ENCODE measurements around the gene CFAP119.

CFAP119 gene

DNA sequence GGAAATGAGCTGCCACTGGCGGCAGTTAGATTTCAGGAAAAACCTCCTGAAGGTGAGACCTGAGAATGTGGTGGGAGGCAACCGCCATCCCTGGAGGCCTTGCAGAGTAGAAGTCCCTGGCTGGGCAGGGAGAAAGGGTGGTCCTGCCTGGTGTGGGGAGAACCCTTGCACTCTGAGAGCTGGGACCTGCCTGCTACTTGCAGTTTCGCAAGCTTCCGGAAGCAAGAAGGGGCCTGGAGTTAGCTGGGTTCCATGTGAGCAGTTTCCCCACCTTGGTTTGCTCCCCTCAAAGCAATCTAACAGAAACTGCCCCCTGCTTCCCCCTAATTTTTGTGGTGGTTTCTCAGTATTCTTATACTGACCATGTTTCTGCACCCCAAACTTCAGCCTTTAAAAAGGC, 18.7 kb upstream of the CFAP119 start:
- DNase-seq: no peak

DNA sequence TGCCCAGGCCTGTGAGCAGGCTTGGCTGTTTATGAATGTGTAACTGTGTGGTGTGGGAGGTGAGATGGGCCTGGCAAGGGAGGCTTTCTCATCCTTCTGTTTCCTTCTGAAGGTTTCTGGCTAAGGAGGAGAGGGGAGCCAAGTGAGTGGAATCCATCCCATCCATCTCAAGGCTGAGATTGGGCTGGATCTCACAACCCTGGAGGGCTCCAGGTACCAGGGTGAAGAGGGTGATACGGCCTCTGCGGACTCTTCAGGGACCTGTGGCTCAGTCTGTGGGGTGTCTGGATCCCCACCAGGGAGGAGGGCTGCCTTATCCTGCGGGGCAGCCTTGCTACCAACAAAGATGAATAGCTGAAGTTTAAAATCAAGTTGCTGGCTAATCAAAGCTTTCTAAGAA, 18.2 kb upstream of the CFAP119 start:
- no peak for DNase-seq

DNA sequence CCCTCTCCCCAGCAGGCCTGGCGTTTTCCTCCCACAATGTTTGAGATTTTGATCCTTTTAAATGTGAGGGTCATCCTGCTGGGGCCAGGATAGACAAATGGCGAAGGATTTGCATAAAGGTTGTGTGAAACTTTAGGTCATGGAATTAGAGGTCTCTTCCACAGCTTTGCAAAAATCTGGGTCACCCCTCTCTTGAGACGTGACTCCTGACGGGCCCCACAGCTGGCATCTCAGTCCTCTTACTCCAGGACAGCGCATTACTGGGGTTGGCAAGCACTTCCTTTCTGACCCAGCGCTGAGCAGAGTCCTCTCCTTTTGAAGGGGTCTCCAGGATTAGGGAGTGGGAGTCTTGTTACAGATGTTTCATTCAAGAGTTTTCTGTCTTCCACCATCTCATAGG, 17.7 kb upstream of the CFAP119 start:
- no peak for DNase-seq

DNA sequence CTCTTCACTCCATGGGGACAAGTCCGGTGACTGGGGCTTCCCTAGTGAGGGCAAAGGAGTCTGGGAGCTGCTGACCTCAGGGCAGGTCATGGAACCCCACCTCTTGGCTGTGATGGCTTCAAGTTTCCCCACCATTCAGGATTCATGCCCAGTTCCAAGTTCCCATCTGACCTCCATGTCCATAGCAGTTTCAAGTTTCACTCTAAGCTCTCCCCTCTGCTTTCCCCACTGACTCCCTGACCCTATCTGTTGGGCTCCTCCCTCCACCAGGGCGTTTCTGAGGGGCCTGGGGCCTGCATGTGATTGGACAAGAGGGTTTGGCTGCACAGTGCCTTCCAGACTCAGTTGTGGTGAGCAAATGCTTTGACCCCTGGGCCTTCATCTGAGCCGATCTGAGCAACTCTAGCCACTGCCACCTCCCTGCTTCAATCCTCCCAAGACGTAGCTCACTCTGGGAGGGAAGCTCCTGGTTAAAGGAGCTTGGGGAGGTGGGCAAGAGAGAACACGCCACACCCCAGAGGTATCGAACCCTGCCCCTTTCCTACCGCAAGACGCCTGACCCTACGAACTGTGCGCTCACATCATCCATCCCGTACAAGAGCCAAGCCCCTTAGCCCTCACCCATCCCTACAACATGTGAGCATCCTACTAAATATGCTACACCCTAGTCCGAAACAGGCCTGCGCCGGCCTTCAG, 16.8 kb upstream of the CFAP119 start:
- no peak for DNase-seq

DNA sequence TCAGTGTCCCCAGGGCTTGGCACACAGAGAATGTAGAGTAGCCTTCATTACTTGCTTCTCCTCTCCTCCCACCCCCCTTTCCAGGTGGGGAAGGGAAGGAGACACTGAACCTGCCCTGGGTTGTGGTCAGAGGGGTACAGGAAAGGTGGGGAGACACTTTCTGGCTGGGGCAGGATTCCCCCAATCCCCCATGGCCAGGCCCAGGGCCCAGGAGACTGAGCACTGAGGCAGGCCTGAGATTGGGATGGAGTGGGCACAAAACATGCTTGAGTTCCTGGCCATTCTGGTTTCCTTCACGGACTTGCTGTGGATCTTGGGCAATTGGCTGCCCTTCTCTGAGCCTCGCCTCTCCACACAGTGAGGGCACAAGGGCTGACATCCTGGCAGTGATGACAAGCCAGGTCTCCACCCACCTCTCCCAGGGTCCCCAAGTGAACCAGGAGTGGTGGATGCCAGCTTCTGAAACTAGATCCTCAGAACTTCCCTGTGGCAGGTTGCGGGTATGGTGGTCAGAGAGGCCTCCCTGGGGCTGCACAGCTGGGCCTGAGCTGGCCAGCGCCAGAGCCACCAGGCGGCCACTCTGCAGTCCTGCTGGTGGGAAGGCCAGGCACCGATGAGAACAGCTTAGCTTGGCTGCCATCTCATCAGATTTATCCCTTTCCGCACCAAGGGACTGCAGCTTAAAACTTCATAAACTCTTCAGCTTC, 15.9 kb upstream of the CFAP119 start:
- no peak for DNase-seq

DNA sequence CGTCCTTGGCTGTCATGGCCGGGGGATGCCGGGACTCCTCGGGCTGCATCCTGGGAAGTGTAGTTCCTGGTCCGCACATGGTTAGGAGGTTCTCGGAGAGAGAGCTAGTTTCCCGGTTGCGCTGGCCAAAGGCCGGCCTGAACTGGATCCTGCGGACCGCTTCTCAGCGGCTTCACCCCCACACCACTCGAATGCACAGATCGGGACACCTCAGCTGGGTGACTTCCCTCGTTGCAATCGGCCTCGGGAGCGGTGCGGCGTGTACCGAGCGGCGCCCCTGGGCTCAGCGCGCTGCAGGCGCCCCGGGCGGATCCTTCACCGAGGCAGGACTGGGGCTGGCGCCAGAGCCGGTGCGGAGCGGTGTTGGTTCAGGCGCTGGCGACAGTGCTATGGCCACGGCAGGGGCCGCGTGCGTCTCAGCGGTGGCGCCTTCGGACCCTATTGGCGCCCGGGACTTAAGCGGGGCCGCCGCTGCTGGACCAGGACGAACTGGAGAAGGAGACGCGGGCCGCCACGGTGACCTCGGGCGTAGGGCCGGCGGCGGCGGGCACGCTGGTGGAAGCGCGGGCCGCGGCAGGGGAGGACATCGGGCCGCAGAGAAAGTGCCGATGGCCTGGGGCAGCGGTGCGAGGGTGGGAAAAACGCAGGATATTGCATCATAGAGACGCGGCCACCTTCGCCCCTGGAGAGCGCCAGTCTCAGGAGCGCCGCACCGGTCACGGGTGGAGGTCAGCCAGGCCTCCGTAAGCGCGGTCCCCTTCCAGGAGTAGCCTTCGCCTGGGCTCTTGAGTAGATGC, 13.7 kb upstream of the CFAP119 start:
- DNase-seq: peak; percentile 83

DNA sequence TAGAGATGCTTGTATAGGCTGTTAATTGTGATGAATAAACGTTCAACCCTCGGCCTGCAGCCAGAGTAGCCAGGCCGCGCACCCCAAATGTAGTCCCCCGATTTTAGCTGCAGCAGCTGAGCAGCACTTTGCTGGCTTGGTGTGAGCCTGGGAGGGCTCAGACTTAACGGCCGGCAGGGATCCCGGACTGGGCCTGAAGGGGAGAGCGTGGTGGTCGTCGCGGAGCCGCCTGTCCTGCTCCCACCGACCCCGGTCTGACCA, 13.2 kb upstream of the CFAP119 start:
- no peak for DNase-seq

DNA sequence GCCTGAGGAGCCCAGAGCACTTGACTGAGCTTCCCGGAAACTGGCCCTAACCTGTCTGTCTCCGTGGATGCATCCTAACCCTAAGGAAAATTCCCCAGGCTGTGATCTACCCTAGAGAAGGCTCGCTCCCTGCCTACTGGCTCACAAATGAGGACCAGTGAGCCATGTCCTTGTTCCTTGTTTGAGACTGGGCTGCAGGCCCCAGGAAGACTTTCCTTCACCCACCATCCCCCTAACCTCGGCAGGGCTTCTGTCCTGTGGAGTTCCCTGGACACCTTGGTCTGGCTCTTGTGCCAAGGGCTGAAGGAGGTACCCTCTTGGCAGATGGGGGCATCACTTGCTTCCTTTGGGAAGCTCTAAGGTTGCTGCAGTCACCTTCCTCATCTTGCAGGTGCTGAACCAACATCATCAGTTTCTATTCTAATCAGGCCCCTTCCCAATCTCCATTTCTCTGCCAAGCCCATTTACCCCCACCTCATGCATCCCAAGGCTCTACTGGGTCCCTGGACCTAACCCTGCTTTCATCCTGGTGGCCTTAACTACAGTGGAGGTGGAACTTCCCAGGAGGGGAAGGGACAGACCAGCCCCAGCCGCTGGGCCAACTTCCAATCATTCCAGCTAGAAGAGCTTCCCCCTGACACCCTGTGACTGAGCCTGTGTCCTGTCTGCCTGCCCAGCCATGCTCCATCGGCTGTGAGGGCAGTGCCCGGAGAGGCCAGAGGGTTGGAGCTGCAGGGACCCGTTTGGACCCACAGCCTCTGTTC, 12.7 kb upstream of the CFAP119 start:
- DNase-seq: no peak

DNA sequence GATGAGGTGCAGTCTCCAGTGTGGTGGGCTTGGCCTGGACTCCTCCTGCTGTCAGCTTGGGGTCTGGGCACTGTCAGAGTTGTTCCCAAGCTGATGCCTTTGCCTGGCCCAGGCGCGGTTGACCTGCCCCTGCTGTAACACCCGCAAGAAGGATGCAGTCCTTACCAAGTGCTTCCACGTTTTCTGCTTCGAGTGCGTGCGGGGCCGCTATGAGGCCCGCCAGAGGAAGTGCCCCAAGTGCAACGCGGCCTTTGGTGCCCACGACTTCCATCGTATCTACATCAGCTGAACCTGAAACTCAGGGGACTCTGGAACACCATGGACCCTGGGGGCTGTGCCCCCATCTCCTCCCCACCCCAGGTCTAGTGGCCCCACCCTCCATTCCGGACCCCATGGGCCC, 12.0 kb upstream of the CFAP119 start:
- DNase-seq: no peak

DNA sequence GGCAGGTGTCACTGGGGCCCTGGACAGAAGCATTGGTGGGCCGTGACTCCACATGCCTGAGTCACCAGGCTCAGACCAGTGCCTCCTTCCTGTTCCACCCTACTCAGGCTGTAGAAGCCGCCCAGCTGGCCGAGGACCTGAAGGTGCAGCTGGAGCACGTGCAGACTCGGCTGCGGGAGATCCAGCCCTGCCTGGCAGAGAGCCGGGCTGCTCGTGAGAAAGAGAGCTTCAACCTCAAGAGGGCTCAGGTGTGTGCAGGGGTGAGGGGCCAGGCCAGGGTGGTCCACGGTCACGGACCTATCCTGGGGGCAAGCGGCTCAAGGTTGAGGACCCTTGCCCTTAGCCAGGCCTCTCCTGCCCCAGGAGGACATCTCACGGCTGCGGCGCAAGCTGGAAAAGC, 9.9 kb upstream of the CFAP119 start:
- DNase-seq: no peak

DNA sequence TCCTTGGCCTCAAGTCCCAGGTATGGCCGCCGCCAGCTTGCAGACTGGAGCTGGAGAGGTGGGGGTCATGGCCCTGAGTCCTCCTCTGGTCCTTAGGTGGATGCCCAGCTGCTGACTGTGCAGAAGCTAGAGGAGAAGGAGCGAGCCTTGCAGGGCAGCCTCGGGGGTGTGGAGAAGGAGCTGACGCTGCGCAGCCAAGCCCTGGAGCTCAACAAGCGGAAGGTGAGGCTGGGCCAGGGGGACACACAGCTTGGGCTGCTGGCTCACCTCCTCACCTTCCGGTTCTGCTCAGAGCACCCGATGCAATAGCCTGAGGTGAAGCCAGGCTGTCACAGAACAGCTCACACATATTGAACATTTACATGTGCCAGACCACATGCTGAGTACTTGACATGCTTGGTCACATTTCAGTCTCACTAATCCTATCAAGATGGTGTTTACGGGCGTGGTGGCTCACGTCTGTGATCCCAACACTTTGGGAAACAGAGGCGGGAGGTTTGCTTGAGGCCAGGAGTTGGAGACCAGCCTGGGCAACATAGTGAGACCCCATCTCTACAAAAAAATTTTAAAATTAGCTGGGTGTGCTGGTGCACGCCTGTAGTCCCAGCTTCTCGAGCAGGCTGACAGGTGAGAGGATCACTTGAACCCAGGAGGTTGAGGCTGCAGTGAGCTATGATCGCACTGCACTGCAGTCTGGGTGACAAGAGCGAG, 7.7 kb upstream of the CFAP119 start:
- DNase-seq: no peak

DNA sequence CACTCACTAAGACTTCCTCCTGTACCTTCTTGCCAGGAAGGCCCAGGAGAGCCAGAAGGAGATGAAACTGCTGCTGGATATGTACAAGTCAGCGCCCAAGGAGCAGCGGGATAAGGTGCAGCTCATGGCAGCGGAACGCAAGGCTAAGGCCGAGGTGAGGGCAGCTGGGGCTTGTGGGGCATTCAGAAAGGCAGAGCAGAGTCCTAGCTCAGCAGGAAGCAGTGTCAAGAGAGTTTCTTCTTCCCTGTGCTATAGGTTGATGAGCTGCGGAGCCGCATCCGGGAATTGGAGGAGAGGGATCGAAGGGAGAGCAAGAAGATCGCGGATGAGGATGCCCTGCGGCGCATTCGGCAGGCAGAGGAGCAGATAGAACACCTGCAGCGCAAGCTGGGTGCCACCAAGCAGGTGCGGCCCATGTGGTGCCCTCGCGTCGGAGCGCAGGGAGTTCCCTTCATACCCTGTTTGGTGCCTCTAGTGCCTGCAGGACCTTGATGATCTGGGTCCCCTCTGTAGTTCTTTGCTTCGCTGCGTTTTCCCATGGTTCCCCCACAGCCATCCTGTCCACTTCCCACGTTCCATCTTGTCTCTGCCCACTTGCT, 6.8 kb upstream of the CFAP119 start:
- no peak for DNase-seq

DNA sequence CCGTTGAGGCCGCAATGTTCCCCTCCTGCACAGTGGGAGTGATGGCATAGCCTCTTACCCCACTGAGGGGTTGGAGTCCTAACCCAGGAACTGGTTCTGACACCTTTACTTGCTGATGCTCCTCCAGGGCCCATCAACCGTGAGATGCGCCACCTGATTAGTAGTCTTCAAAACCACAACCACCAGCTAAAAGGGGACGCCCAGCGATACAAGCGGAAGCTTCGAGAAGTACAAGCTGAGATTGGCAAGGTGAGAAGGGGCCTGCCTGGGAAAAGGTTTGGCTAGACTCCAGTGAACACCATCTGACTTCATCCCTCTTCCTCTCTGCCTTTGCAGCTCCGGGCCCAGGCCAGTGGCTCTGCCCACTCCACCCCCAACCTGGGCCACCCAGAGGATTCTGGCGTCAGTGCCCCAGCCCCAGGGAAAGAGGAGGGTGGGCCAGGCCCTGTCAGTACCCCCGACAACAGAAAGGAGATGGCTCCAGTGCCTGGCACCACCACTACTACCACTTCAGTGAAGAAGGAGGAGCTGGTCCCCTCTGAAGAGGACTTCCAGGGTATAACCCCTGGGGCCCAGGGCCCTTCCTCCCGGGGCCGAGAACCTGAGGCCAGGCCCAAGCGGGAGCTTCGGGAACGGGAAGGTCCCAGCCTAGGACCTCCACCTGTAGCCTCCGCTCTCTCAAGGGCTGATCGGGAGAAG, 6.1 kb upstream of the CFAP119 start:
- DNase-seq: no peak

DNA sequence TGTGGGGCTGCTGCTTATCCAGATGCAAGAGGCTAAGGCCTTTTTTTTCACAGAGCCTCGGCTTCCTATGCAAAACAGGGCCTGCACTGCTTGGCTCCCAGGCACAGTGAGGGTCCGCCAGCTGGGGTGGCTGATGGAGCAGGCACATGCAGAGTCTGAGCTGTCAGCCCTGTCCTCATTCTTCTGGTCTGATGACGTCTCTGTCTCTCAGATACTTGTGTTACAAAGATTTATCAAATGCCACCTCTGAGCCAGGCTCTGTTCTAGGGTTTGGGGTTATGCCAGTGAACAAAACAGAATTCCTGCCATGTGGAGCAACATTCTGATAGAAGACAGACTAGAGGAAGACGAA, 5.0 kb upstream of the CFAP119 start:
- no peak for DNase-seq

DNA sequence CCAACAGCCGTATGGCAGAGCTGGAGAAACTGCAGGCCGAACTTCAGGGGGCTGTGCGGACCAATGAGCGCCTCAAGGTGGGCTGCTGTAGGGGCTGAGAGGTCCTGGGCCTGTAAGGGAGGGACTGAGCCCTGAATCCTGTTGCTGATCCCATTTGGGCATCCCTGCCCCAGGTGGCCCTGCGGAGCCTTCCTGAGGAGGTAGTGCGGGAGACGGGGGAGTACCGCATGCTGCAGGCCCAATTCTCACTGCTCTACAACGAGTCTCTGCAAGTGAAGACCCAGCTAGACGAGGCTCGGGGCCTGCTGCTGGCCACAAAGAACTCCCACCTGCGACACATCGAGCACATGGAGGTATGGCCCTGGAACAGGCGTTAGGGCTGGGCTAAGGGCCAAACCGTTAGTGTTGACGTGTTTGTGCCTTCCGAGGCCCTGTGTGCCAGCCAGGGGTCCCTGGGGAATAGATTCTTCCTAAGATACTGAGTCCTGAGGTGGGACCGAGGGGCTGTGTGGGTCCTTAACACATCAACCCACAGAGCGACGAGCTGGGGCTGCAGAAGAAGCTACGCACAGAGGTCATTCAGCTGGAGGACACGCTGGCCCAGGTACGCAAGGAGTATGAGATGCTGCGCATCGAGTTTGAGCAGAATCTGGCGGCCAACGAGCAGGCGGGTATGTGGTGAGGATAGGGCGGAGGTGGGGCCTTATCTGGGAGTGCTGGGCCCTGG, 4.5 kb upstream of the CFAP119 start:
- no peak for DNase-seq

DNA sequence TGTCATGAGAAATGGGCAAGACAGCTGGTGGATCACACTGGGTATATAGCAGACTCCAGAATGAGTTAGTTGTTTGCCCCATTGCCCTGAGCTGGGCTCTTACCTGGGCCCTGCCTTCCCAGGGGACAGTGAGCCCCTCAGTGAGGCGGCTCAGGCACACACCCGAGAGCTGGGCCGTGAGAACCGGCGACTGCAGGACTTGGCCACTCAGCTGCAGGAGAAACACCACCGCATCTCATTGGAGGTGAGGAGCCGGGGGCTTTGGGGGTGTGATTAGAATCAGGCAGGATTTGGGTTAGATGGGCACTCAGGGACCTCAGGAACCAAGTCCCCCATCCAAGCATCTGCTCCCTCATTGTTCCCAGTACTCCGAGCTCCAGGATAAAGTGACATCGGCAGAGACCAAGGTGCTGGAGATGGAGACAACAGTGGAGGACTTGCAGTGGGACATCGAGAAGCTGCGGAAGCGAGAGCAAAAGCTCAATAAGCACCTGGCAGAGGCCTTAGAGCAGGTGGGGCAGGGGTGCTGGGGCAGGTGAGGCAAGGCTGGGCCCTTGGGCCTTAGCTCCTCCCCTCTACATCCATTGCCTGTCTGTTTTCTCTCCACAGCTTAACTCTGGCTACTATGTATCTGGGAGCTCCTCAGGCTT, 3.1 kb upstream of the CFAP119 start:
- no peak for DNase-seq

DNA sequence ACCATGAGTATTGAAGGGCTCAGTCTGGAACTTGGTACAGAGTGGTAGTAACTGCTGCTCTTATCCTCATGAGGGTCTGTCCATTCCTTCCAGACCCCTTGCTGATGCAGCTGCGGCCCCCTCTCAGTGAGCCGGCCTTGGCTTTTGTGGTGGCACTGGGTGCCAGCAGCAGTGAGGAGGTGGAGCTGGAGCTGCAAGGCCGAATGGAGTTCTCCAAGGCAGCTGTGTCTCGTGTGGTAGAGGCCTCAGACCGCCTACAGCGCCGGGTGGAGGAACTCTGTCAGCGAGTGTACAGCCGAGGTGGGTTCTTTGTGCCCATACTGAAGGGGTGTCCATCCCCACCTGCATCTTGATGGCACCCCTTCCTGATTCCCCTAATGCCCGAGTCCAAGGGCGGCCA, 2.2 kb upstream of the CFAP119 start:
- no peak for DNase-seq

DNA sequence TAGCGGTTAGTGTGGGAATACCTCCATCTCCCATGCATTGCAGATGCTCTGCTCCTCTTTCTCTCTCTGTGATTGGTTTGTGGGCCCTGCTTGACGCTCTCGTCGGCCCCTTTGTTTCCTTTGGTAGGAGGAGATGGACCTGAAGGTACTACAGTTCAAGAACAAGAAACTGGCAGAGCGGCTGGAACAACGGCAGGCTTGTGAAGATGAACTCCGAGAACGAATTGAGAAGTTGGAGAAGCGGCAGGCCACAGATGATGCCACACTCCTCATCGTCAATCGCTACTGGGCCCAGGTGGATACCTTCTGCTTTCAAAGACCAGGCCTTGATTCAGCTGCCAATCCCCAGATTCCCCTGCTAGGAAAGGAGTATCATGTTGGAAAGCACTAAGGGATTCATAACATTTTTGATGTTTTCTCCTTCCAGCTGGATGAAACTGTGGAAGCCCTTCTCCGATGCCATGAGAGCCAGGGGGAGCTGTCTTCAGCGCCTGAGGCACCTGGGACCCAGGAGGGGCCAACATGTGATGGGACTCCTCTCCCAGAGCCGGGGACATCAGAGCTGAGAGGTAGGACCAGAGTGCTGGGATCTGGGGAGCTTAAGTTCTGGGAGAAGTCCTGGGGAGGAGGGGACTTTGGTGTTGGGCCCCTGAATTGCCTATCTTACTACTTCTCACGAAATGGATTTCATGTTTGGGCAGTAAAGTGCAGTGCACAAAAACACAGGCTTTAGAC, 1.3 kb upstream of the CFAP119 start:
- no peak for DNase-seq

DNA sequence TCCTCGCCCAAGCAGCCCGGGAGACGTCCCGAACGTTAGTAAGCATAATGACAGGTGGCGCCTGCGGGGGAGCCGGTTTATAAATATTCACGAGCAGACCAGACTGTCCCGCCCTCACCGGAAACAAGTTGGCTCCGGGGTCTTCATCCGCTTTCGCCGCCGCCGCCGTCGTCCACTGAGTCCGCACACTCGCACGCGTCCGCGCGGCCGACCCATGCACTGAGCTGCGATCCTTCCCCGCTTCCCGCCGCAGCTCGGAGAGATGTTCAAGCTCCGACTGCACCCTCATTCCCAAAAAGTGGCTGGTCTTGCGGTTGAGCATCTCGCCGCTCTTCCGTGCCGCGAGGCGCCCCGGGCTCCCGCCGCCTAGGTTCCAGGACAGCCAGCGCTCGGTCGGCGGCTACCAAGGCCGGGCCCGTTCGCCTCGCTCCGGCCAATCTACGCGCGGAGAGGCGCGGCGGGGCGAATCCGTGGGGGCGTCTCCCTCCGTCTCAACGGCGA, 385 bp downstream of the CFAP119 start:
- peak; percentile 78 for DNase-seq
